ENCODE data around the gene MON2. TPM values are rescaled to one million over a fixed set of nuclear protein-coding genes. Genes with fewer than 3 reads are reported as not detected.

MON2 gene
- total and polyA plus RNA-seq, 2 of the 13 experiments (the other 11 are each of a cell fraction or from before 2014, with no cell fraction given): 10.5 to 24.8 TPM

GRCh38 chr12:62602255-62603060 is 135.8 kb downstream of the MON2 start (continued):
- TF ChIP-seq, protein P1, sequence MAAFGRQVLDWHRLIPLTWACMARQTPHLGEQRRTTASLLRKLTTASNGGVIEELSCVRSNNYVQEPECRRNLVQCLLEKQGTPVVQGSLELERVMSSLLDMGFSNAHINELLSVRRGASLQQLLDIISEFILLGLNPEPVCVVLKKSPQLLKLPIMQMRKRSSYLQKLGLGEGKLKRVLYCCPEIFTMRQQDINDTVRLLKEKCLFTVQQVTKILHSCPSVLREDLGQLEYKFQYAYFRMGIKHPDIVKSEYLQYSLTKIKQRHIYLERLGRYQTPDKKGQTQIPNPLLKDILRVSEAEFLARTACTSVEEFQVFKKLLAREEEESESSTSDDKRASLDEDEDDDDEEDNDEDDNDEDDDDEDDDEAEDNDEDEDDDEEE (CRISPR knock-in tag; IDR thresholded peaks at IDR 0.05): no peak
- no peak for TF ChIP-seq LCORL (IDR thresholded peaks at IDR 0.05)
- TF ChIP-seq LCORL (CRISPR knock-in tag; IDR thresholded peaks at IDR 0.05): peak; percentile 82
- no peak for TF ChIP-seq ZNF530 (CRISPR knock-in tag; IDR thresholded peaks at IDR 0.05; ENCODE audit: low read depth)
- TF ChIP-seq MBD4 (IDR thresholded peaks at IDR 0.05; ENCODE audit: borderline replicate concordance, low read length): peak; percentile 55; the same call in 1 of the 2 replicates
- TF ChIP-seq, protein P2, sequence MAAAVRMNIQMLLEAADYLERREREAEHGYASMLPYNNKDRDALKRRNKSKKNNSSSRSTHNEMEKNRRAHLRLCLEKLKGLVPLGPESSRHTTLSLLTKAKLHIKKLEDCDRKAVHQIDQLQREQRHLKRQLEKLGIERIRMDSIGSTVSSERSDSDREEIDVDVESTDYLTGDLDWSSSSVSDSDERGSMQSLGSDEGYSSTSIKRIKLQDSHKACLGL (CRISPR knock-in tag; IDR thresholded peaks at IDR 0.05): peak; percentile 43
- TF ChIP-seq HBP1 (CRISPR knock-in tag; IDR thresholded peaks at IDR 0.05; ENCODE audit: low read depth): 0 out of 2 replicates have a peak, but pooled peaks have one; percentile 83
- TF ChIP-seq KDM2A (CRISPR knock-in tag; IDR thresholded peaks at IDR 0.05; ENCODE audit: borderline replicate concordance, low read depth): peak; percentile 98
- peak; percentile 83 for TF ChIP-seq POGZ (CRISPR knock-in tag; IDR thresholded peaks at IDR 0.05)
- TF ChIP-seq ATAD3A (CRISPR knock-in tag; IDR thresholded peaks at IDR 0.05): no peak
- TF ChIP-seq, protein P3, sequence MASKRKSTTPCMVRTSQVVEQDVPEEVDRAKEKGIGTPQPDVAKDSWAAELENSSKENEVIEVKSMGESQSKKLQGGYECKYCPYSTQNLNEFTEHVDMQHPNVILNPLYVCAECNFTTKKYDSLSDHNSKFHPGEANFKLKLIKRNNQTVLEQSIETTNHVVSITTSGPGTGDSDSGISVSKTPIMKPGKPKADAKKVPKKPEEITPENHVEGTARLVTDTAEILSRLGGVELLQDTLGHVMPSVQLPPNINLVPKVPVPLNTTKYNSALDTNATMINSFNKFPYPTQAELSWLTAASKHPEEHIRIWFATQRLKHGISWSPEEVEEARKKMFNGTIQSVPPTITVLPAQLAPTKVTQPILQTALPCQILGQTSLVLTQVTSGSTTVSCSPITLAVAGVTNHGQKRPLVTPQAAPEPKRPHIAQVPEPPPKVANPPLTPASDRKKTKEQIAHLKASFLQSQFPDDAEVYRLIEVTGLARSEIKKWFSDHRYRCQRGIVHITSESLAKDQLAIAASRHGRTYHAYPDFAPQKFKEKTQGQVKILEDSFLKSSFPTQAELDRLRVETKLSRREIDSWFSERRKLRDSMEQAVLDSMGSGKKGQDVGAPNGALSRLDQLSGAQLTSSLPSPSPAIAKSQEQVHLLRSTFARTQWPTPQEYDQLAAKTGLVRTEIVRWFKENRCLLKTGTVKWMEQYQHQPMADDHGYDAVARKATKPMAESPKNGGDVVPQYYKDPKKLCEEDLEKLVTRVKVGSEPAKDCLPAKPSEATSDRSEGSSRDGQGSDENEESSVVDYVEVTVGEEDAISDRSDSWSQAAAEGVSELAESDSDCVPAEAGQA (IDR thresholded peaks at IDR 0.05; ENCODE audit: low read depth): peak; percentile 98
- TF ChIP-seq, protein P3 (CRISPR knock-in tag; IDR thresholded peaks at IDR 0.05; ENCODE audit: borderline replicate concordance): no peak
- TF ChIP-seq, protein P4, sequence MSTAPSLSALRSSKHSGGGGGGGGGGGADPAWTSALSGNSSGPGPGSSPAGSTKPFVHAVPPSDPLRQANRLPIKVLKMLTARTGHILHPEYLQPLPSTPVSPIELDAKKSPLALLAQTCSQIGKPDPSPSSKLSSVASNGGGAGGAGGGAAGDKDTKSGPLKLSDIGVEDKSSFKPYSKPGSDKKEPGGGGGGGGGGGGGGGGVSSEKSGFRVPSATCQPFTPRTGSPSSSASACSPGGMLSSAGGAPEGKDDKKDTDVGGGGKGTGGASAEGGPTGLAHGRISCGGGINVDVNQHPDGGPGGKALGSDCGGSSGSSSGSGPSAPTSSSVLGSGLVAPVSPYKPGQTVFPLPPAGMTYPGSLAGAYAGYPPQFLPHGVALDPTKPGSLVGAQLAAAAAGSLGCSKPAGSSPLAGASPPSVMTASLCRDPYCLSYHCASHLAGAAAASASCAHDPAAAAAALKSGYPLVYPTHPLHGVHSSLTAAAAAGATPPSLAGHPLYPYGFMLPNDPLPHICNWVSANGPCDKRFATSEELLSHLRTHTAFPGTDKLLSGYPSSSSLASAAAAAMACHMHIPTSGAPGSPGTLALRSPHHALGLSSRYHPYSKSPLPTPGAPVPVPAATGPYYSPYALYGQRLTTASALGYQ (CRISPR knock-in tag; IDR thresholded peaks at IDR 0.05): no peak; the same call in 1 of the 2 replicates
- no peak; the same call in 1 of the 2 replicates for TF ChIP-seq ZNF569 (CRISPR knock-in tag; IDR thresholded peaks at IDR 0.05; ENCODE audit: borderline replicate concordance)
- TF ChIP-seq MEIS1 (CRISPR knock-in tag; IDR thresholded peaks at IDR 0.05; ENCODE audit: borderline replicate concordance): 0 out of 2 replicates have a peak, but pooled peaks have one; percentile 41
